ENCODE measurements around the gene HS3ST2. TPM values are rescaled to one million over a fixed set of nuclear protein-coding genes. Genes with fewer than 3 reads are reported as not detected.

HS3ST2 gene
- polyA plus RNA-seq, 1 of the 3 experiments (the other 2 are of a cell fraction), result not detected

GRCh38 chr16:22868593-22869224 is 54.7 kb downstream of the HS3ST2 start:
- no peak overlapping the region for H2AFZ ChIP-seq (ENCODE audit: low read depth)
- H3K9me2 ChIP-seq, result no peaks in the 10 kb centered on the region
- no peak overlapping the region for H3K4me3 ChIP-seq (ENCODE audit: low read depth in 2 of 2, low read length in 1 of 2)
- peaks cover 0 to 13% of the 10 kb centered on the region in 2 experiments; a peak in 1 of 4 replicates for H3K4me1 ChIP-seq (ENCODE audit: control insufficient read depth in 1 of 2, insufficient read depth in 2 of 2, low read depth in 1 of 2, low read length in 1 of 2)
- H3K9me3 ChIP-seq, result no peaks in the 10 kb centered on the region
- peak; percentile 33 for DNase-seq
- TF ChIP-seq CHD2 (IDR thresholded peaks at IDR 0.05; ENCODE audit: low read length, partially characterized antibody), result peak; percentile 22
- TF ChIP-seq SIN3A (IDR thresholded peaks at IDR 0.05; ENCODE audit: borderline replicate concordance, low read depth, low read length), result no peak
- 0 out of 2 replicates have a peak, but pooled peaks have one; percentile 15 for TF ChIP-seq GATA2 (CRISPR knock-in tag; IDR thresholded peaks at IDR 0.05)
- no peak for TF ChIP-seq ELF1 (IDR thresholded peaks at IDR 0.05)
- TF ChIP-seq EP300 (IDR thresholded peaks at IDR 0.05; ENCODE audit: borderline replicate concordance in 1 of 2, low read depth in 1 of 2, low read length in 1 of 2), result peak in 1 of 2 experiments; percentile 56; a peak in 1 of 4 replicates
- no peak for TF ChIP-seq FOXM1 (IDR thresholded peaks at IDR 0.05; ENCODE audit: low read depth)
- TF ChIP-seq USF1 (IDR thresholded peaks at IDR 0.05; ENCODE audit: borderline replicate concordance, low read depth), result no peak
- no peak for TF ChIP-seq ZBTB33 (IDR thresholded peaks at IDR 0.05; ENCODE audit: borderline replicate concordance, low read depth)
- TF ChIP-seq NRF1 (IDR thresholded peaks at IDR 0.05; ENCODE audit: low read depth, low read length), result no peak
- no peaks in the 10 kb centered on the region for H4K20me1 ChIP-seq (ENCODE audit: insufficient read depth)
- no peak overlapping the region for H3K9ac ChIP-seq
- peak overlapping the region in 1 of 2 experiments; percentile 73; a peak in 2 of 4 replicates for H3K27ac ChIP-seq (ENCODE audit: low read depth in 2 of 2, low read length in 1 of 2)
- no peaks in the 10 kb centered on the region for H3K79me2 ChIP-seq (ENCODE audit: insufficient read depth)
- ChIA-PET CTCF (interaction anchor here (0.8 to 2.4 kb wide), 6 partner anchors 10 to 339 kb away, joined by 3 to 13 read pairs (median 4); no protein-coding TSS in a partner anchor), POLR2A (no interaction called here)
- 34% methylated on average over 5 of the region's 5 CpGs for WGBS (ENCODE audit: low lambda C conversion rate)
- H3K27me3 ChIP-seq (ENCODE audit: insufficient read depth), result no peaks in the 10 kb centered on the region
- H3K4me2 ChIP-seq, result no peak overlapping the region
- H3F3A ChIP-seq (replicated peaks; ENCODE audit: insufficient read depth), result no peaks in the 10 kb centered on the region
- H3K36me3 ChIP-seq (replicated peaks in 1 of 2; ENCODE audit: control insufficient read depth in 1 of 2, insufficient read depth in 2 of 2, low read length in 1 of 2), result no peaks in the 10 kb centered on the region

GRCh38 chr16:22871861-22872260 is 57.9 kb downstream of the HS3ST2 start:
- no peak overlapping the region for H2AFZ ChIP-seq (ENCODE audit: low read depth)
- H3K9me2 ChIP-seq, result no peaks in the 10 kb centered on the region
- peaks cover 0 to 22% of the 10 kb centered on the region in 2 experiments; a peak in 1 of 4 replicates for H3K4me1 ChIP-seq (ENCODE audit: control insufficient read depth in 1 of 2, insufficient read depth in 2 of 2, low read depth in 1 of 2, low read length in 1 of 2)
- ChIA-PET POLR2A (no interaction called here), CTCF (interaction anchor here (3.8 kb wide), 1 partner anchor 26 kb away, joined by 29 read pairs; no protein-coding TSS in a partner anchor)
- TF ChIP-seq MXI1 (IDR thresholded peaks at IDR 0.05; ENCODE audit: low read depth, low read length) (no peak), MEF2A (IDR thresholded peaks at IDR 0.05; ENCODE audit: borderline replicate concordance, low read depth) (no peak), MAX (IDR thresholded peaks at IDR 0.05; ENCODE audit: low read depth) (no peak), RAD21 (IDR thresholded peaks at IDR 0.05; ENCODE audit: low read length) (no peak), EZH2phosphoT487 (IDR thresholded peaks at IDR 0.05; ENCODE audit: borderline replicate concordance, low read depth) (no peak), FOXM1 (IDR thresholded peaks at IDR 0.05; ENCODE audit: low read depth) (no peak), JUND (IDR thresholded peaks at IDR 0.05) (no peak), RCOR1 (IDR thresholded peaks at IDR 0.05; ENCODE audit: low read length) (no peak), GABPA (IDR thresholded peaks at IDR 0.05; ENCODE audit: low read depth) (no peak), SIN3A (IDR thresholded peaks at IDR 0.05; ENCODE audit: borderline replicate concordance, low read depth, low read length) (no peak), IRF3 (IDR thresholded peaks at IDR 0.05; ENCODE audit: low read depth, low read length) (no peak), ELF1 (IDR thresholded peaks at IDR 0.05) (no peak), GATA2 (CRISPR knock-in tag; IDR thresholded peaks at IDR 0.05) (no peak), FOSL2 (IDR thresholded peaks at IDR 0.05; ENCODE audit: borderline replicate concordance, low read depth) (no peak), FOXJ3 (CRISPR knock-in tag; IDR thresholded peaks at IDR 0.05) (no peak), YY1 (IDR thresholded peaks at IDR 0.05; ENCODE audit: low read depth) (no peak), NFIC (IDR thresholded peaks at IDR 0.05; ENCODE audit: borderline replicate concordance) (no peak)
- no peak overlapping the region for H3K4me2 ChIP-seq
- no peak overlapping the region for H3K27ac ChIP-seq (ENCODE audit: low read depth in 2 of 2, low read length in 1 of 2)
- H4K20me1 ChIP-seq (ENCODE audit: insufficient read depth), result no peaks in the 10 kb centered on the region
- H3K4me3 ChIP-seq (ENCODE audit: low read depth in 2 of 2, low read length in 1 of 2), result no peak overlapping the region
- H3F3A ChIP-seq (replicated peaks; ENCODE audit: insufficient read depth), result no peaks in the 10 kb centered on the region
- H3K79me2 ChIP-seq (ENCODE audit: insufficient read depth), result no peaks in the 10 kb centered on the region
- no peak for DNase-seq
- H3K36me3 ChIP-seq (replicated peaks in 1 of 2; ENCODE audit: control insufficient read depth in 1 of 2, insufficient read depth in 2 of 2, low read length in 1 of 2), result no peaks in the 10 kb centered on the region
- H3K9ac ChIP-seq, result no peak overlapping the region
- H3K27me3 ChIP-seq (ENCODE audit: insufficient read depth), result no peaks in the 10 kb centered on the region
- H3K9me3 ChIP-seq, result no peaks in the 10 kb centered on the region
- whole genome bisulfite sequencing (ENCODE audit: low lambda C conversion rate), result 29% methylated on average over 4 of the region's 4 CpGs
